Activated CD4-positive, alpha-beta T cell treated with anti-CD3 and anti-CD28 coated beads, Interleukin-2, Interleukin-6, amounts not matched to agents 100 ng/mL and 50 ng/mL, durations not matched to agents 16 hours and 8 hours (primary cell): ENCODE data around the gene TMEM168.
"Not testable (repeated sequence)": the region's sequence is repeated elsewhere in the genome, so short reads cannot be mapped to it uniquely, and the experiment has no call there.

Source experiments
- DNase-seq: peaks from one replicate; pipeline ENCODE4 v3.0.0-alpha.2; 2020

Gene TMEM168

DNA sequence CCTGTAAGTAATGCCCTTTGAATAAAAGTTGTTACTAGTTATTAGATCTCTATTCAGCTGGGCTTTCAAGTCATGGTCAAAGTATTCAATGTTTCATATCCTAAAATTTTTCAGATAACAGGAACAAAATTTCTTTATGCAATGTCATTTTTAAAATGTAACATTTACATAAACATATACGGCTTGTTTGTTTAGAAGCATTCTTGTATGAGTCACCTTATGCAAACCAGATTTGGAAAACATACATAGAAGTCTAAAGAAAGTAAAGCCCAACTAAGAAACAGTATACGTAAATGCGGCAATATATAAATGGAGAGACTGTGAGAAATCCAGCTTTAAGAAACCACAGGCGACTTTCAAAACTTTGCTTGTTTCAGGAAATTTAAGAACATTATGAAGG lies 10.5 kb downstream of the TMEM168 start:
- no peak for DNase-seq

- DNase-seq: no peak
Measured at GRCh38 chr7:112777406-112777805, 12.8 kb downstream of the TMEM168 start.

GRCh38 chr7:112771166-112771565 lies 19.0 kb downstream of the TMEM168 start:
- no peak for DNase-seq

- DNase-seq: no peak
Measured at GRCh38 chr7:112770051-112770450, 20.1 kb downstream of the TMEM168 start.

DNA sequence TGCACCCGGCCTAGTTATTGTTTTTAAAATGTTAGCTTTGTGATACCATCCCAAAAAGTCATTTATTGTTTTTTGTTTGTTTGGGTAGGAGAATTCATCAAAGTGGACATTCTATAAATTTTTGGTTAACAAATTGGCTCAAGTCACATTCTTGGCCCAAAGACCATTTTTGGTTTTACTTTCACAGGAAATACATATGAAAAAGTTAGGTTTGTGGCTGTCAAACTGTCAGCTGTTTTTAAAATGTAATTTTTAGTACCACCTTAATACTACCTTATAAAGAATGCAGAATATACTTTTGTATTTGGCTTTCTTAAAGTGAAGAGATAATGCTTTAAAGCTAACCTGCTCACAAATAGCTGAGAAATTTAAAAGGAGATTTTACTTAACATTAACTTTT lies 25.1 kb downstream of the TMEM168 start:
- DNase-seq: no peak

DNA sequence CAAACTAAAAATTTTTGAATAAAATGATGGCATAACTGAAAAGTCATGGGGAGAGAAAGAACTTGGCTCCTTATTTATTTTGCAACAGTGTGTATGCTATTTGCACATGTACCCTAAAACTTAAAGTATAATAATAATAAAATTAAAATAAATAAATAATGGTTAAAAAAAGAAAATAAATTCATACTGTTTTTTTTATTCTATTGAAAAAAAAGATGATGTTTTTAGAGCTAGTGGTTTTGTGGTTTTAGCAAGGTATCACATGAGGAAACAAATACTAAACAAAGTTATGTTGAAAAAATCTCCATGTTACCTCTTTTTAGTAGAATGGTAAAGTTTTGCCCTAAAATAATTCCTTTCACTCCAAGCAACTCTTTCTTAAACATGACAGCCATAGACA lies 26.2 kb downstream of the TMEM168 start:
- no peak for DNase-seq

GRCh38 chr7:112763298-112763697 lies 26.9 kb downstream of the TMEM168 start:
- DNase-seq: no peak

GRCh38 chr7:112759905-112760304 lies 30.3 kb downstream of the TMEM168 start:
- DNase-seq: no peak

DNA sequence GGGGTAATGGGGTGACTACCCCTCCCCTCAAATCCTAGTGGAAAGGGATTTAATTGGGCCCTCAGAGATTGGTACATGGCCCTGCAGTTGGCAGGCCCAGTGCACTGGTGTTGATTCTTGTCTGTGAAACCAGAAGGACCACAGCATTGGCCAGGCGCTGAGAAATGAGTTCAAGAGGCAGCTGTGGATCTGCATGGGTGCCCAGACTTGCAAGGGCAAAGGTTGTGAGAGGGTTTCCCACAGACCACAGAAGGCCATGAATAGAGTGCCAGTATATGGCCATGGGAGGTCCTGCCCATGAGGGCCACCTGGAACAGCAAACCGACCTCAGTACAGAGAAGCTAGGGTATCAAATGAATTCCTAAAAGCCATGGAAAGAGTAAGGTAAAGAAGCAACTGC lies 32.9 kb downstream of the TMEM168 start:
- DNase-seq: no peak

GRCh38 chr7:112753298-112753697 lies 36.9 kb downstream of the TMEM168 start:
- no peak for DNase-seq

- no peak for DNase-seq
Measured at GRCh38 chr7:112752576-112752975, 37.6 kb downstream of the TMEM168 start.

GRCh38 chr7:112749775-112750174 lies 40.4 kb downstream of the TMEM168 start:
- DNase-seq: no peak

- DNase-seq: no peak
Measured at GRCh38 chr7:112748381-112748780, 41.8 kb downstream of the TMEM168 start.

- DNase-seq: no peak
Measured at GRCh38 chr7:112745635-112746034, 44.6 kb downstream of the TMEM168 start.

- DNase-seq: no peak
Measured at GRCh38 chr7:112744818-112745217, 45.4 kb downstream of the TMEM168 start.

DNA sequence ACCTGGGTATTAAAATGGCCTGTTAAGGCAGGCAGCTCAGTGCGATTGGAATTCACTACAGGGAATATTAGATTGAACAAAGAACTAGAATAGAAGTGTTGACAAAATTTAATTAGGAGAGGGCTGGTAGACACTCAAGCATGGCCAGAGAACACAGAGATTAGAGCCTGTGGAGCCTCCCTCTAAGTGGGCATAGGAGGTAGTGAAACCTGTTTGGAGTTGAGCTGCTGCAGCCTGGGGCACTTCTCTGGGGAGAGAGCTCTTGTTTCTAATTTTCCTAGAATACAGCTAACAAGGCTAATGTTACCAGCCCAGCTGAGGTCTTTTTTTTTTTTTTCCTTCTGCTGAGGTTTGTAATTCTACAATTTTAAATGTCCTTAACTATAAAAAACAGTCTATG lies 46.4 kb downstream of the TMEM168 start:
- no peak for DNase-seq

- no peak for DNase-seq
Measured at GRCh38 chr7:112740667-112741066, 49.5 kb downstream of the TMEM168 start.

DNA sequence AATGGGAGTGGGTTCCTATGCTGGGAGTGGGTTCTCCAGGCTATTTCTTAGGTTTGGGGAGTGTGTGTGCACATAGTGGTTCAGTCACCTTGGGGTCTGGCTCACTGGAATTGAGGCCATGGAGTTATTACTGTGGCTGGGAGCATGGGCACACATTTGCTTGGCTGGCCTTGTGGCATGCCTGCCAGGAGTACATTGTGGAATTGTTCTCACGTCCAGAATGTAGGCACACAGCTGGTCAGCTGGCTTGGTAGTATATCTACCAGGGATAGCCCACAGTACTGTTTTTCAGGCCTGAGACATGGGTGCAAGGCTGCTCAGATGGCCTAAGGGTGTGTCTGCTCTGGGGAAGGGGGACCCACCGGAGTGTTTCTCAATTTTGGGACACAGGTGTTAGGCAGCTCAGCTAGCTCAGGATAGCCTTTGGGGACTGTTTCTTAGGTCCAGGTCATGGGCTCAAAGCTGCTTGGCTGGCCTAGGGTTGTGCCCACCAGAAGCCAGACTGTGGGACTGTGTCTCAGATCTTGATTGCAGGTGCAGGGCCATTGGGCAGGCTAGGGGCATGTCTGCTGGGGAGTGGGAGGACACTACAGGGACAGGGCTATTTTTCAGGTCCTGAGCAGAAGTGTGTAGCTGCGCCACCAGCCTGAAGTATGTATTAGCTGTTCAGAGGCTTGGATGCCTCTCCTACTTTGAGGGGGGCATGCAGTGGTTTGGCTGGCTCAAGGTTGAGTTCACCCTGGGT lies 50.6 kb downstream of the TMEM168 start:
- no peak for DNase-seq

- DNase-seq: no peak
Measured at GRCh38 chr7:112735261-112735660, 54.9 kb downstream of the TMEM168 start.

DNA sequence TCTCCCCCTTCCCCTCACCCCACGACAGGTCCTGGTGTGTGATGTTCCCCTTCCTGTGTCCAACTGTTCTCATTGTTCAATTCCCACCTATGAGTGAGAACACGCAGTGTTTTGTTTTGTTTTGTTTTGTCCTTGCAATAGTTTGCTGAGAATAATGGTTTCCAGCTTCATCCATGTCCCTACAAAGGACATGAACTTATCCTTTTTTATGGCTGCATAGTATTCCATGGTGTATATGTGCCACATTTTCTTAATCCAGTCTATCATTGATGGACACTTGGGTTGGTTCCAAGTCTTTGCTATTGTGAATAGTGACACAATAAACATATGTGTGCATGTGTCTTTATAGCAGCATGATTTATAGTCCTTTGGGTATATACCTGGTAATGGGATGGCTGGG lies 58.9 kb downstream of the TMEM168 start:
- not testable (repeated sequence) for DNase-seq

DNA sequence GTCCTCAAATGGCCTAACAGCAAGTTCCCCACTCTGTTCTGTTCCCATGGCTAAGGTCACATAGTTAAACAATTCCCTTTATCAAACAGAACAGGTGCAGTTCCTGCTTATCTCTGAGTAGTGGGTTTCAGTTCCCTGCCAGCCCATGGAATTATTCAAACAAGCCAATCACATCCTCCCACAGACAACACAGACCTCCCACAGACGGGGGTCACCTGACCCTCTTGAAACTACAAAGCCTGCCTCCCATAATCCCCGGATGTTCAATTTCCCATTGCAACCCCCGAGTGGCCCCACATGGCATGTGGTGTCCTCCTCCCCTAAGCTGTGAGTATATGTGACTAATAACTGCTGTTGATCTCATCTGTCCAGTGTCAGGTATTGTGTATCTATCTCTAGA lies 64.1 kb downstream of the TMEM168 start:
- DNase-seq: no peak

- no peak for DNase-seq
Measured at GRCh38 chr7:112723416-112723815, 66.8 kb downstream of the TMEM168 start.

DNA sequence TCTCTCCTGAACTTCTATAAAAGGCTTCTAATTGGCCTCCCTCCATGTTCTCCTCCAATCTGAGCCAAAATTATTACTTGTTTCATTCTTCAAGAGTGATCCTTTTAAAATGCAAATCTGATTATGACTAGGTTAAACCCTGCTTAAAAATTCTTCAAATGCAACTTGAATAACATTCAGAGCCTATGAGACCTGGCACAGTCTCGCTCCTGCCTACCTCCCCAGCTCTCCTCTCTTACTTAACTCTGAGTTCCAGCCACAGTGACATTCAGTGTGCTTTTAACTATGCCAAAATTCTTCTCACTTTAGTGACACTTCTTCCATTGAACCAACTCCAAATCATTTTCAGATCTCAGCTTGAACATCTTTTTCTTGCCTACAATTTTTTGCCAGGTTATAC lies 68.8 kb downstream of the TMEM168 start:
- DNase-seq: no peak

DNA sequence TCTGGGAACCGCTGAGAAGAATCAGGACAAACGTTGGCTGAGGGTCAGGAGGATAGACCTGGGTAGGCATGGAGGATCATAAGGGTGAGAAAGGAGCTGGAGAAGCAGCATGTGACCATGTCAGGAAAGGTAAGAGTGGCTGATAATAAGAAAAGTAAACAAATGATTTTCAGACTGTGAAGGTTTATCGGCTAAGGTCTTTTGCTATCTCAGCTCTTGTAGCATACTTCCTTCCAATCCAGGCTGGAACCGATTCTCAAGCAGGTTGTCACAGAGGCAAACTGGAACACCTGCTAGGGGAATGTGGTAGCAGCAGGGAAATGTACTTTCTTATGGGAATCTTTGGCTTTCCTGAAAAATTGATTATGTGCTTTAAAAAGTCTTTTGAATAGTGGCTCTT lies 74.7 kb downstream of the TMEM168 start:
- no peak for DNase-seq

DNA sequence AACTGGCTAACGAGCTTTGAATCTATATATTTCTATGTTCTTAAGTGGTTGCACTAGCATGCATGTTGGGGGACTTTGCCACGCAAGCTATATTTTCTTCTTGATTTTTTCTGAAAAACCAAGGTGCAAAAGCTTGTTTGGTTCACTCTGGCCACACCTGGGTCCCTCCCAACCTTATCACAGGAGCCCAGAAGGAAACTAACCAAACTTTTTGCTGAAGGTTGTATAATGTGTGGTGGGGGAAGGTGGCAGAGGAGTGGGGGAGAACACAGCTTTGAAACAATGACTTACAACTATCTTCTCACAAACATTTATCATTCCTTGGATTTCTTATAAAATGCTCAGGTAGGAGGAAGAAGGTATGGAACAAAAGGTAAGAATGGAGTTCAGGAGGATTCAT lies 75.3 kb downstream of the TMEM168 start:
- DNase-seq: no peak
